ENCODE data around the gene HECTD4.
"Not testable (repeated sequence)": the region's sequence is repeated elsewhere in the genome, so short reads cannot be mapped to it uniquely, and the experiment has no call there.

The HECTD4 gene

DNA sequence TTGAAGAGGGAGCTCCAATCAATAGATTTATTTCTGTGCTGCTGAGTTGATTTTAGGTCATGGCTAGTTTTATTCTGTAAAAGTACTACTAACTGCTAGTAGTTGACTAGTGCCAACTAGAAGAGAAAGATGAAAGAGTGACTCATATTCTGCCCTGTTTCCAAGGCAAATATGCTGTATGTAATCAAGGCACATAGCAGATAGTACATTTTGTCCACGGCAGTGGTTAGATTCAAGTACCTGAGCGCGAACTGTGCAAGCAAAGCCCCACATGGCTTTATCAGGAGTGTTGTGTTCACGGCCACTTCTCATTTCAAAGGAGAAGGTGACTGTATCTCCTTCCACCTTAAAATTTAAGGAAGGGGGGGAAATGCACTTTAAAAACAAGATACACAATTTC, 130.0 kb downstream of the HECTD4 start:
- no peak for DNase-seq

- DNase-seq: not testable (repeated sequence)
Observed at GRCh38 chr12:112244902-112245301, 137.3 kb downstream of the HECTD4 start.

GRCh38 chr12:112243255-112244110, 138.7 kb downstream of the HECTD4 start:
- DNase-seq: no peak

GRCh38 chr12:112241176-112241575, 141.1 kb downstream of the HECTD4 start:
- DNase-seq: no peak

DNA sequence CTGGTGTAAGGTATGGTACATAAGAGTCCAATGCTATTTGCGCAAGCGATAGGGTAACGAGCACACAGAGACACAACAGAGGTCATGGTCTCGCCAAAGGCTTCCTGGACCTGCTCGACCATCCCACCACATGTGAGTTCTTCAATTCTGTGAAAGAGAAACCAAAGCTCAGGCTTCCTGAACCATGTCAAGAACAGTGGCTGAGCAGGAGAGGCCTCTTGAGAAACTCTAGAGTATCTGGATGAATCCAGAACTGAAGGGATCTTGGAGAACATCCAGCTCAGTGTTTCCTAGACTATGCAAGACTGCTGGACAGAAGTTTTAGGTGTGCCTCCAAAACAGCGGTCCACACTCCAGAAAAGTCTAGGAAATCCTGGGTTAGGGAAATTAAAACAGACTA, 142.3 kb downstream of the HECTD4 start:
- DNase-seq: no peak

- no peak for DNase-seq
Observed at GRCh38 chr12:112239020-112239419, 143.2 kb downstream of the HECTD4 start.

GRCh38 chr12:112238441-112238840, 143.8 kb downstream of the HECTD4 start:
- no peak for DNase-seq

DNA sequence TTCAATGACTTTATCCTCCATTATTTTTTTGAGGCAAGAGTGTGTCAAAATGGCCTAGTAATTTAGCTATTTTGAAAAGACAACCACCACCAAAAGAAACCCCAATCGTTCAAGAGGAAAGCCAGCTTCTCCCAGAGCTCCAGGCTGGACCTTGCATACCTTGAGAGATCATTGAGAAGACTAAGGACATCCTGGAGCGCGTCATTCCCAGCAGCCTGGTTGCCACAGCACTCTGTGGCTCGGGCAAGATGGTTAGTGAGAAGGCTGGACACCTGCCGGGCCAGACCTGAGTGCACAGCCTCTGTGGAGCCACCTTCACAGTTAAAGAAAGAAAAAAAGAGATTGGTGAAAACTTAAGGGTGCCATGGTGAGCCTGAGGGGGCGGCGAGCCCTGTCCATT, 145.4 kb downstream of the HECTD4 start:
- DNase-seq: no peak

GRCh38 chr12:112236386-112236785, 145.8 kb downstream of the HECTD4 start:
- DNase-seq: no peak

GRCh38 chr12:112234303-112234702, 147.9 kb downstream of the HECTD4 start:
- DNase-seq: no peak

- DNase-seq: no peak
Observed at GRCh38 chr12:112233242-112233641, 149.0 kb downstream of the HECTD4 start.

DNA sequence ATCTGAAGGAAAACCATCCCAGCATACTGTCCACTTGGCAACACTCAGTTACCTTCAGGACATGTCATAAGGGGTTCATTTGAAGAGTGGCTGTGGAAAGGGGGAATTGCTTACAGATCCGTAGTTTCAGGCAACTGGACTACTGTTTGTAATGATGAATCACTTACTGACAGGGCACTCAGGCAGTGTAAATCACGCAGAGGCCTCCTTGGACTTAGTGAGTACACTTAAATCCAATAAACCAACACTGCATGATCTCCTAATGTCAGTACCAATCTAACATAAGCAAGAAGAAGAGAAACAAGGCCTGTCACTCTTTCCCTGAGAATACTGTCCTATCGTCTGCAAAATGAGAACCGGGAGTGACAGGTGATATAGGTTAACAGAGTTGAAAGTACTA, 152.1 kb downstream of the HECTD4 start:
- DNase-seq: no peak

GRCh38 chr12:112226768-112227167, 155.5 kb downstream of the HECTD4 start:
- DNase-seq: no peak

GRCh38 chr12:112220628-112221027, 161.6 kb downstream of the HECTD4 start:
- DNase-seq: not testable (repeated sequence)

DNA sequence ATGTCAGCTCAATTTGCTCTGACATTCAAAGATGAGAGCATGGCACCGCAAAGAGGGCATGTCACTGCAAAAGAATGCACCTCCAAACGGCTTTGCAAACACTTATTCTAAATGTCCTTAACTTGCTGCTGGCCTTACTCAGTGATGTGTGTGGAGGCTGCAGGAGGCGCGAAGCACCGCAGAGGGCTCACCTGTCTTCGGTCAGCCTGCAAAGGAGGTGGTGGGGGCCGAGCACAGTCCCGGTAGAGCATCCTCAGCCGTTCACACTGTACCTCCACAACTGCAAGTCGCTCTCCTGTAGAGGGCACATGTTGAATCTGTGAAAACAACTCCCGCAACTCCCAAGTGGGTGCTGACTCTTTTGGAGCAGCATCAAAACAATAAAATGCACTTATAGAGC, 163.0 kb downstream of the HECTD4 start:
- DNase-seq: no peak

- no peak for DNase-seq
Observed at GRCh38 chr12:112218150-112218549, 164.1 kb downstream of the HECTD4 start.

GRCh38 chr12:112217647-112218046, 164.6 kb downstream of the HECTD4 start:
- DNase-seq: no peak

GRCh38 chr12:112216223-112216622, 166.0 kb downstream of the HECTD4 start:
- DNase-seq: no peak

GRCh38 chr12:112214064-112214463, 168.2 kb downstream of the HECTD4 start:
- no peak for DNase-seq

GRCh38 chr12:112208301-112208910, 173.8 kb downstream of the HECTD4 start:
- DNase-seq: no peak

GRCh38 chr12:112207397-112207924, 174.8 kb downstream of the HECTD4 start:
- no peak for DNase-seq

DNA sequence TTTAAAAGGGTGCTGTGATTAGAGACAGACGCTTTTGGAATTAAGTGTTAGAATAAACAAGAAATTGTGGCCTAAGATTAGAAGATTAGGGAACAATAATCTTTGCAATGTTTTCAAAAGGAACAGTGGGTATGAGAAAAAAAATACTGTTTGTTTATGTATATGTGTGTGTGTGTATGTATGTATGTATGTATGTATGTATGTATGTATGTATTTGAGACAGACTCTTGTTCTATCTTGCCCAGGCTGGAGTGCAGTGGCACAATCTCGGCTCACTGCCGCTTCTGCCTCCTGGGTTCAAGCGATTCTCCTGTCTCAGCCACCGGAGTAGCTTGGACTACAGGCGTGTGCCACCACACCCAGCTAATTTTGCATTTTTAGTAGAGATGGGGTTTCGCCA, 175.3 kb downstream of the HECTD4 start:
- DNase-seq: no peak

GRCh38 chr12:112199136-112199535, 183.1 kb downstream of the HECTD4 start:
- no peak for DNase-seq

DNA sequence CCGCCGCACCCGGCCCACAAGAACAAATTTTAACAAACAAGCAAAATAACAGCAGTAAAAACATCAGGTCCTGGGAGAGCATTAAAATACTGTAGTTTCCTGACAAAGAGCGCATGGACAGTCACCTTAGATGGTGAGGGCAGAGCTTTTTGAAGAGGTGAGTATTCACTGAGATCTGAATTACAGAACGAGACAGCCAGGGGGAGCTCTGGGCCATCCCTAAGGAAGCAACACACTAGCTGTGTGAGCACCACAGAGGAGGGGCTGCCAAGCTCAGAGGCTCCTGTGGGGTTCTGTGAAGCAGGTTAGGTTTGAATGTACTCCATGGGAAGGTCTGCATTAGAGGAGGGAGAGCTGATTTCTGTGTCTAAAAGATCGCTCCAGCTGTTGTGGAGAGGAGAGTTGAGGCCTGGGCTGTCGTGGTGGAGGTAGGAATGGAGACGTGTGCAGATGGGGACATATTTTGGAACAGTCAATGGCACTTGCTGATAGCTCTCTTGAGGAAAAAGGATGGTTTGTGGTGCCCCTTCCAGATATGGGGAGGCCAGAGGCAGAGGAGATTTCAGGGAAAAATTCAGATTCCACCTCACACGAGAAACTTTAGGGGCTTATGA, 184.0 kb downstream of the HECTD4 start:
- DNase-seq: no peak
